GM21360 (cell line): Measurements from ENCODE around the gene GOLGA6L22.
"Not testable (repeated sequence)": the region's sequence is repeated elsewhere in the genome, so short reads cannot be mapped to it uniquely, and the experiment has no call there.

Experiments used
- ATAC-seq: cut with Tn5 transposase; IDR thresholded peaks from one replicate; pipeline ENCODE4 v1.9.1; 2021; ENCODE audit warnings: mild to moderate bottlenecking, moderate library complexity; ENCODE audit not compliant: unreplicated experiment

The GOLGA6L22 gene

GRCh38 chr15:22458603-22459002 is at the start of gene GOLGA6L22:
TSS of gene GOLGA6L22 (plus strand) at chr15:22458903. CDS start at chr15:22458994, 91 bp downstream.
- ATAC-seq, result not testable (repeated sequence)

GRCh38 chr15:22417288-22417687 is 41.4 kb upstream of the GOLGA6L22 start:
- ATAC-seq, result not testable (repeated sequence)

- not testable (repeated sequence) for ATAC-seq
Observed at GRCh38 chr15:22417795-22418194, 40.9 kb upstream of the GOLGA6L22 start.

GRCh38 chr15:22418212-22418611 is 40.5 kb upstream of the GOLGA6L22 start:
- ATAC-seq, result not testable (repeated sequence)

- not testable (repeated sequence) for ATAC-seq
Observed at GRCh38 chr15:22418666-22419065, 40.0 kb upstream of the GOLGA6L22 start.

- ATAC-seq, result not testable (repeated sequence)
Observed at GRCh38 chr15:22420340-22420739, 38.4 kb upstream of the GOLGA6L22 start.

GRCh38 chr15:22429426-22429825 is 29.3 kb upstream of the GOLGA6L22 start:
- not testable (repeated sequence) for ATAC-seq

- not testable (repeated sequence) for ATAC-seq
Observed at GRCh38 chr15:22431687-22432086, 27.0 kb upstream of the GOLGA6L22 start.

GRCh38 chr15:22494490-22495113 is 35.9 kb downstream of the GOLGA6L22 start:
- not testable (repeated sequence) for ATAC-seq

- not testable (repeated sequence) for ATAC-seq
Observed at GRCh38 chr15:22497200-22497599, 38.5 kb downstream of the GOLGA6L22 start.

GRCh38 chr15:22498220-22498925 is 39.7 kb downstream of the GOLGA6L22 start:
- ATAC-seq, result not testable (repeated sequence)

GRCh38 chr15:22502272-22502671 is 43.6 kb downstream of the GOLGA6L22 start:
- ATAC-seq, result not testable (repeated sequence)

GRCh38 chr15:22506959-22507358 is 48.3 kb downstream of the GOLGA6L22 start:
- ATAC-seq, result not testable (repeated sequence)

- not testable (repeated sequence) for ATAC-seq
Observed at GRCh38 chr15:22516140-22516539, 57.4 kb downstream of the GOLGA6L22 start.
